Liver (tissue), 3 donors: ENCODE data around the gene GM2A.

Experiments used
- CTCF ChIP-seq: fragments of 150-350 bp; IDR thresholded peaks from 2 replicates; pipeline ENCODE4 v1.5.1; 2017; ENCODE audit warnings: improper control_type of control experiment, low read depth, low read length; ENCODE audit not compliant: missing input control
- EGR1 ChIP-seq, 2 donors: IDR thresholded peaks; 2 replicates each; pipeline ENCODE4 v1.6.1; 2016 to 2018; ENCODE audit warnings: antibody characterized with exemption in 2 of 2, low read depth in 2 of 2
- FOXA2 ChIP-seq: IDR thresholded peaks from 2 replicates; pipeline ENCODE4 v1.6.1; 2016; ENCODE audit warnings: antibody characterized with exemption
- GABPA ChIP-seq, 2 donors: IDR thresholded peaks in 1 of 2; conservative IDR thresholded peaks in 1 of 2; 2 replicates each; pipeline ENCODE4 v1.6.1; 2016; ENCODE audit warnings: antibody characterized with exemption in 2 of 2, mild to moderate bottlenecking in 1 of 2, moderate library complexity in 1 of 2
- JUND ChIP-seq, 2 donors: IDR thresholded peaks; 2 replicates each; pipeline ENCODE4 v1.6.1; 2016; ENCODE audit warnings: antibody characterized with exemption in 2 of 2
- MAX ChIP-seq: IDR thresholded peaks from 2 replicates; pipeline ENCODE4 v1.6.1; 2016; ENCODE audit warnings: antibody characterized with exemption
- RAD21 ChIP-seq, 2 donors: IDR thresholded peaks; 2 replicates each; pipeline ENCODE4 v1.6.1; 2016; ENCODE audit warnings: antibody characterized with exemption in 2 of 2, mild to moderate bottlenecking in 2 of 2
- REST ChIP-seq: IDR thresholded peaks from 2 replicates; pipeline ENCODE4 v1.6.1; 2016; ENCODE audit warnings: antibody characterized with exemption, mild to moderate bottlenecking
- RXRA ChIP-seq, 2 donors: IDR thresholded peaks; 2 replicates each; pipeline ENCODE4 v1.6.1; 2017 to 2018; ENCODE audit warnings: antibody characterized with exemption in 2 of 2, mild to moderate bottlenecking in 1 of 2
- SP1 ChIP-seq: IDR thresholded peaks from 2 replicates; pipeline ENCODE4 v1.6.1; 2018; ENCODE audit warnings: antibody characterized with exemption, mild to moderate bottlenecking
- YY1 ChIP-seq: IDR thresholded peaks from 2 replicates; pipeline ENCODE4 v1.6.1; 2016; ENCODE audit warnings: antibody characterized with exemption, mild to moderate bottlenecking
- donor health status: healthy.
- donor health status: healthy.

GRCh38 chr5:151208481-151208914 lies 44.5 kb upstream of the GM2A start:
- no peak for TF ChIP-seq CTCF
- TF ChIP-seq REST, result no peak
- TF ChIP-seq RAD21 (IDR thresholded peaks at IDR 0.05), result no peak
- no peak for TF ChIP-seq EGR1 (IDR thresholded peaks at IDR 0.05; ENCODE audit: low read depth in 2 of 2)
- no peak for TF ChIP-seq FOXA2
- TF ChIP-seq MAX, result no peak
- no peak for TF ChIP-seq JUND (IDR thresholded peaks at IDR 0.05)
- no peak for TF ChIP-seq YY1
- no peak for TF ChIP-seq SP1
- TF ChIP-seq GABPA (IDR thresholded peaks at IDR 0.05 in 1 of 2, conservative IDR thresholded peaks at IDR 0.05 in 1 of 2), result no peak
- no peak for TF ChIP-seq RXRA (IDR thresholded peaks at IDR 0.05)
